Esophagus muscularis mucosa (tissue), 4 donors: ENCODE measurements around the gene EEA1. TPM values are rescaled to one million over a fixed set of nuclear protein-coding genes. Genes with fewer than 3 reads are reported as not detected.

Experiments used
- DNase-seq: peaks from one replicate; pipeline ENCODE4 v3.0.0-alpha.2; 2017; ENCODE audit errors: extremely low spot score
- H3K27ac ChIP-seq, 4 donors: fragments of 200-600 bp; sonication (generic); replicated peaks in 1 of 4; 1 replicate in 3 of 4; 2 replicates in 1 of 4; pipeline ENCODE4 v1.5.1; 2016 to 2019; ENCODE audit warnings: mild to moderate bottlenecking in 1 of 4
- H3K27me3 ChIP-seq, 4 donors: fragments of 200-600 bp; sonication (generic); one replicate each; pipeline versions ENCODE4 v1.5.1 to v1.6.0; 2016 to 2019
- H3K36me3 ChIP-seq, 4 donors: fragments of 200-600 bp; sonication (generic); one replicate each; pipeline ENCODE4 v1.5.1; 2016 to 2019
- H3K4me1 ChIP-seq, 4 donors: fragments of 200-600 bp; sonication (generic); one replicate each; pipeline ENCODE4 v1.5.1; 2016 to 2019
- H3K4me3 ChIP-seq, 4 donors: fragments of 200-600 bp; sonication (generic); 1 replicate in 2 of 4; 2 replicates in 2 of 4; pipeline ENCODE4 v1.5.1; 2016 to 2019; ENCODE audit warnings: mild to moderate bottlenecking in 4 of 4, moderate library complexity in 1 of 4
- H3K9me3 ChIP-seq, 4 donors: fragments of 200-600 bp; sonication (generic); 1 replicate in 3 of 4; 2 replicates in 1 of 4; pipeline ENCODE4 v1.5.1; 2016 to 2019
- EP300 ChIP-seq: sonication (generic); formaldehyde crosslinking; IDR thresholded peaks from one replicate; pipeline ENCODE4 v1.6.1; 2017; ENCODE audit warnings: antibody characterized with exemption
- POLR2A ChIP-seq: fragments of 450-650 bp; IDR thresholded peaks from one replicate; pipeline ENCODE4 v1.6.1; 2017; ENCODE audit warnings: antibody characterized with exemption, moderate library complexity, mild to moderate bottlenecking, low read depth
- POLR2AphosphoS5 ChIP-seq, 2 donors: sonication (generic); formaldehyde crosslinking; IDR thresholded peaks; one replicate each; pipeline ENCODE4 v1.6.1; 2017; ENCODE audit warnings: antibody characterized with exemption in 2 of 2
- WGBS: methylation state at CpG from one replicate; pipeline ENCODE4 v1.1.5; 2018; 5-methylcytosine and 5-hydroxymethylcytosine counted together
- intact Hi-C: fragments of 100-400 bp; cut with DNase I; formaldehyde crosslinking; loops from one replicate; pipeline ENCODE4 v1.15.1; 2023
- total RNA-seq, 4 donors: library from RNA; depleted of rRNA; stranded (reverse); fragments of >200 nt; gene quantifications; one replicate each; pipeline versions ENCODE4 v1.1.0 to v1.2.1, GENCODE V29; 2016
- TF ChIP-seq, protein P1 (sequence below), 3 experiments: fragments of 200-600 bp in 2 of 3; fragments of 450-650 bp in 1 of 3; sonication (generic) in 2 of 3; IDR thresholded peaks; one replicate each; pipeline ENCODE4 v1.5.1; 2017 to 2019; ENCODE audit warnings: antibody characterized with exemption in 3 of 3, mild to moderate bottlenecking in 2 of 3, moderate library complexity in 1 of 3

EEA1 gene
- total RNA-seq, 4 donors from 2014 or later, result 15.7 to 31.1 (median 24.1) TPM

DNA sequence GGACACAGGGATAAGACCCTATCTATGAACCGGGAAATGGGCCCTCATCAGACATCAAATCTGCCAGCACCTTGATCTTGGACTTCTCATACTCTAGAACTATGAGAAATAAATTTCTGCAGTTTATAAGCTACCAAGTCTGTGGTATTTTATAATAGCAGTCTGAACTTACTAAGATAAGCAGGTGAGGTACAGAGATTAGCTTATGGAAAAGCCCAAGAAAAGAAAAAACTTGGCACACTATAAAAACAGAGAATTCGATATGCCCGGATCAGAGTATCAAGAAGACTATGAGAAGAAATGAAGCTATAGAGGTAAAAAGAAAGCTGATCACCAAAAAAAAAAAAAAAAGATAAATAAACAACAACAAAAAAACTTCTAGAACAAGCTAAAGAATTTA lies 52.6 kb downstream of the EEA1 start:
- peaks cover 0 to 21% (median 4%) of the 10 kb centered on the region in 4 donors for H3K36me3 ChIP-seq
- H3K4me3 ChIP-seq, result no peak overlapping the region
- no peaks in the 10 kb centered on the region for H3K9me3 ChIP-seq
- no peaks in the 10 kb centered on the region for H3K27me3 ChIP-seq
- TF ChIP-seq POLR2AphosphoS5 (IDR thresholded peaks at IDR 0.05) (no peak), POLR2A (no peak), EP300 (no peak)
- TF ChIP-seq, protein P1, sequence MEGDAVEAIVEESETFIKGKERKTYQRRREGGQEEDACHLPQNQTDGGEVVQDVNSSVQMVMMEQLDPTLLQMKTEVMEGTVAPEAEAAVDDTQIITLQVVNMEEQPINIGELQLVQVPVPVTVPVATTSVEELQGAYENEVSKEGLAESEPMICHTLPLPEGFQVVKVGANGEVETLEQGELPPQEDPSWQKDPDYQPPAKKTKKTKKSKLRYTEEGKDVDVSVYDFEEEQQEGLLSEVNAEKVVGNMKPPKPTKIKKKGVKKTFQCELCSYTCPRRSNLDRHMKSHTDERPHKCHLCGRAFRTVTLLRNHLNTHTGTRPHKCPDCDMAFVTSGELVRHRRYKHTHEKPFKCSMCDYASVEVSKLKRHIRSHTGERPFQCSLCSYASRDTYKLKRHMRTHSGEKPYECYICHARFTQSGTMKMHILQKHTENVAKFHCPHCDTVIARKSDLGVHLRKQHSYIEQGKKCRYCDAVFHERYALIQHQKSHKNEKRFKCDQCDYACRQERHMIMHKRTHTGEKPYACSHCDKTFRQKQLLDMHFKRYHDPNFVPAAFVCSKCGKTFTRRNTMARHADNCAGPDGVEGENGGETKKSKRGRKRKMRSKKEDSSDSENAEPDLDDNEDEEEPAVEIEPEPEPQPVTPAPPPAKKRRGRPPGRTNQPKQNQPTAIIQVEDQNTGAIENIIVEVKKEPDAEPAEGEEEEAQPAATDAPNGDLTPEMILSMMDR (IDR thresholded peaks at IDR 0.05), result no peak
- no peak overlapping the region for H3K27ac ChIP-seq
- intact Hi-C loops, result no loop called here
- no peaks in the 10 kb centered on the region for H3K4me1 ChIP-seq
- DNase-seq, result no peak
- WGBS, result 98% methylated on average over 3 of the region's 3 CpGs

DNA sequence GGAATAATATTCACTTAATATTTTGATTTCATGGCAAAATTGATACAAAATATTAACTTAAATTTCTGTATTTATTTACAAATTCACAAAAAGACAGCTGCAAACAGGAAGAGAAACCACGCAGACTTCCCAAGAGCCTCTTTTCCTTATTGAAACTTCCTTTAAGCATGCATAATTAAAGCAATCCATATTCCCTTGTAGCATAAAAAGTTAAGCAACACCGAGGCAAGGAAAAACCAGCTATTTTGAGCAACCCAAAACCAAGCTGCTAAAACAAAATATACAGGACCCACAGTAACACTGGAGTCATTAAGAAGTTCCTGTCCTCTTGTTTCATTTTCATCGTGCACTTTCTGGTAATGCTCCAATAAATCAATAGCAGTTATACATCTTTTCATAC lies 58.0 kb downstream of the EEA1 start:
- Histone ChIP-seq H3K27me3 (no peaks in the 10 kb centered on the region), H3K4me3 (no peak overlapping the region), H3K9me3 (no peaks in the 10 kb centered on the region), H3K36me3 (no peaks in the 10 kb centered on the region), H3K4me1 (peaks cover 0 to 7% (median 0%) of the 10 kb centered on the region in 4 donors), H3K27ac (no peak overlapping the region)
- TF ChIP-seq, protein P1 (IDR thresholded peaks at IDR 0.05), result no peak
- TF ChIP-seq EP300, result no peak
- TF ChIP-seq POLR2A, result no peak
- no peak for TF ChIP-seq POLR2AphosphoS5 (IDR thresholded peaks at IDR 0.05)
- intact Hi-C loops, result no loop called here
- 40% methylated on average over 3 of the region's 3 CpGs for WGBS
- DNase-seq, result no peak

DNA sequence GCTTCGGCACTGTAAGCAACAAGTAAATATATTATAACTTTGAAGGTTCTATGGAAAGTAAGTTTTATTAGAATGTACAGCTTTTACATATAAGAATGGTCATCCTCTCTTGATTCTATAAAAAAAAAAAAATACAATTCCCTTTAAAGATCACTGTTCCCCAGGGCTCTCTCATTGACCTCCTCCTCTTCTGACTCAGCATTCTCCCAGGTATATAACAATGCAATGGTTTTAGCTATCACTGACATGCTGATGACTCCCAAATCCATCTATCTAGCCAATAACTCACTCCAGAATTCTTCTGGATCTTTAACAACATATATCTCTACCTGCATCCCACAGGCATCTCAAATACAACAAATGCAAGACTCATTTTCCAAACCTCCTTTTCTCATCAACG lies 62.7 kb downstream of the EEA1 start:
- 97% methylated on average over 2 of the region's 2 CpGs for WGBS
- Histone ChIP-seq H3K4me1 (peaks cover 0 to 7% (median 3%) of the 10 kb centered on the region in 4 donors), H3K9me3 (no peaks in the 10 kb centered on the region), H3K36me3 (peaks cover 0 to 7% (median 2%) of the 10 kb centered on the region in 4 donors), H3K27me3 (no peaks in the 10 kb centered on the region), H3K4me3 (no peak overlapping the region), H3K27ac (no peak overlapping the region)
- intact Hi-C loops, result no loop called here
- TF ChIP-seq POLR2A (no peak), POLR2AphosphoS5 (IDR thresholded peaks at IDR 0.05) (no peak), EP300 (no peak)
- TF ChIP-seq, protein P1 (IDR thresholded peaks at IDR 0.05), result no peak
- no peak for DNase-seq

DNA sequence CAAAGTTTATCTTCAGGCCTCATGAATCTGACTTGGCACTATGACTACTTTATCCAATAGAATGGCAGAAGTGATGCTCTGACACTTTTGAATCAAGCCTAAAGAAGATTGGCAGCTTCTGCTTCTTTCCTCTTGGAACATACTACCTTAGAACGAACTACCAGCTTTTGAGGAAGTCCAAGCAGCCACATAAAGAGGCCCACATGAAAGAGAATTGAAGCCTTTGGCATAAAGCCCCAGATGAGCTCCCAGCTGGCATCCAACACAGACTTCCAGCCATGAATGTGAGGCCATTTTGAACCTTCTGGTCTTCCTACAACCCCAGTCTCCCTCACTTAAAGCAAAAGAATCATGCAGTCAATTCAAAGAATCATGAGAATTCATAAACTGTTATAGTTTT lies 65.8 kb downstream of the EEA1 start:
- TF ChIP-seq EP300 (no peak), POLR2AphosphoS5 (IDR thresholded peaks at IDR 0.05) (no peak), POLR2A (no peak)
- TF ChIP-seq, protein P1 (IDR thresholded peaks at IDR 0.05), result no peak
- DNase-seq, result no peak
- intact Hi-C loops, result no loop called here
- WGBS, result 87% methylated on average over 1 of the region's 1 CpG
- Histone ChIP-seq H3K4me3 (no peak overlapping the region), H3K9me3 (no peaks in the 10 kb centered on the region), H3K36me3 (peaks cover 0 to 13% (median 6%) of the 10 kb centered on the region in 4 donors), H3K27me3 (no peaks in the 10 kb centered on the region), H3K27ac (no peak overlapping the region), H3K4me1 (peaks cover 0 to 5% (median 1%) of the 10 kb centered on the region in 4 donors)

DNA sequence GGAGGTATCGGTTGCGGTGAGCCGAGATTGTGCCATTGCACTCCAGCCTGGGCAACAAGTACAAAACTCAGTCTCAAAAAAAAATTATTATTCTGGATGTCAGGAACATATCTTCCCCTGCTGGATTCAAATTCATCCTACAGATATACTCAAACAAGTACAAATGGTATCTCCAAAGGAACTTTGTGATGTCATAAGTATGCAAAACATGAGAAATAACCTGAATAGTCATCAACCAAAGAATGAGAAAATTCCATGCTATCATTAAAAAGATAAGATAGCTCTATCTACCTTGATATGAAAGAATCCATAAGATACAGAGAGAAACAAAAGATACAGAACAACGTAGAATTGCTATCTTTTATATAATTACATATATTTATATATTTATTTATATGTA lies 67.7 kb downstream of the EEA1 start:
- Histone ChIP-seq H3K27me3 (no peaks in the 10 kb centered on the region), H3K36me3 (peaks cover 0 to 19% (median 16%) of the 10 kb centered on the region in 4 donors), H3K9me3 (no peaks in the 10 kb centered on the region), H3K27ac (no peak overlapping the region), H3K4me3 (no peak overlapping the region), H3K4me1 (peaks cover 0 to 5% (median 0%) of the 10 kb centered on the region in 4 donors)
- TF ChIP-seq, protein P1 (IDR thresholded peaks at IDR 0.05), result no peak
- TF ChIP-seq POLR2AphosphoS5 (IDR thresholded peaks at IDR 0.05) (no peak), EP300 (no peak), POLR2A (no peak)
- no peak for DNase-seq
- WGBS, result 99% methylated on average over 4 of the region's 4 CpGs
- intact Hi-C loops, result no loop called here
